ENCODE data around the gene CECR2.

CECR2 gene

GRCh38 chr22:17375914-17376614 is 6.8 kb downstream of the CECR2 start:
- Mint-ChIP-seq H3K4me3 (no peak overlapping the region), H3K27ac (no peak overlapping the region), H3K36me3 (no peaks in the 10 kb centered on the region), H3K27me3 (peaks cover 20% of the 10 kb centered on the region), H3K9me3 (ENCODE audit: low read depth) (no peaks in the 10 kb centered on the region), H3K4me1 (ENCODE audit: low read depth) (peaks cover 5% of the 10 kb centered on the region)

DNA sequence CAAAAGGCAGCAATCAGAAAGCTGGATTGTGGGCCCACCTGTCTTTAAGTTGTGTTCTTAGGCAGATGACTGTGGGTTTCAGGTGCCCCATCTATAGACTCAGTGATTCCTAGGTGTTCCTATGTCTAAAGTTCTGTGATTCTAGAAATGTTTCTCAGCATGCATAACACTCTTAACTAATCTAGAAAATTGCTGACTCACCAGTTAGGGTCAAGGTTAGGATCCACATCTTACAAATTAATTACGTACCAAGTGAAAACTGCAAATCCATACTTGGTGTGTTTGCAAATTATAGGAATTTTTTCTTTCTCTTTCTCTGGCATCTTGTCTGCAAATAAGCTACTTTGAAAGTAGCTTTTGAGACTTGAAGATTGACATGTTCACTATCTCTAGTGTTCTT is 7.7 kb downstream of the CECR2 start:
- peaks cover 14% of the 10 kb centered on the region for H3K27me3 Mint-ChIP-seq
- no peaks in the 10 kb centered on the region for H3K36me3 Mint-ChIP-seq
- no peak overlapping the region for H3K27ac Mint-ChIP-seq
- peaks cover under 1% of the 10 kb centered on the region for H3K4me1 Mint-ChIP-seq (ENCODE audit: low read depth)
- no peaks in the 10 kb centered on the region for H3K9me3 Mint-ChIP-seq (ENCODE audit: low read depth)
- no peak overlapping the region for H3K4me3 Mint-ChIP-seq

- no peak overlapping the region for H3K4me3 Mint-ChIP-seq
- H3K4me1 Mint-ChIP-seq (ENCODE audit: low read depth): no peaks in the 10 kb centered on the region
- H3K27ac Mint-ChIP-seq: no peak overlapping the region
- H3K36me3 Mint-ChIP-seq: no peaks in the 10 kb centered on the region
- H3K27me3 Mint-ChIP-seq: peaks cover 9% of the 10 kb centered on the region
- no peaks in the 10 kb centered on the region for H3K9me3 Mint-ChIP-seq (ENCODE audit: low read depth)
These were observed 10.7 kb downstream of the CECR2 start for GRCh38 chr22:17379944-17380343.

DNA sequence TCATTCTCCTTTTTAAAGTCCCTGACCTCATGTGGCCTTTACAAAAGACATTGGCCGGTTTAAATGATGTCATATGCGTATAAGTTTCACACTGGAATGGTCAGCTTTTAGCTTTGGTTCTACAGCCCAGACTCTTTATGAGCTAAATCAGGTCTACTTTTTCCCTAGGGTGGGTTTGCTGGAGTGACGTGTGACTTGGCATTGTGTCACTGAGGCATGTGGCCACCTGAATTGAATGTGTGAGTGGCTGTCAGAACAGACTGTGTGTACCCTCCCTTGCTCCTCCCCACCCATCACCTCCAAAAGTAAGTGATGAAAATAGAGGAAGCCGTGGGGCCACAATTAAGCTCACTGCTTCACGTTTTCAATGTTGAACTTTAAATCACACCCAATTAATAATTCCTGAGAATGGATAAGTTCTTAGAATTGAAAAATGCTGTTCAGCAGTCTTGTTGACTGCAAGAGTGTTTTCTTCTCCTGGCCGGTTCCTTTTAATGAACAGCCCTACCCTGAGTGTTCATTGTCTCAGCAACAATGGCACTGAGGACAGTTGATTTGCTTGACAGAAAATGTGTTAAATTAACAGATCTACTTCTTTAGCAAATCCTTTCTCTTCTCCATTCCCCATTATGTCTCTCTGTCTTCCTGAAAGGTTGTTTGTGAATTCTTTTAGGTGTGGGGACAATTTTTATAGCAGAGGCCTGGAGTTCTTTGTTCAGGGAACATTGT is 11.3 kb downstream of the CECR2 start:
- H3K9me3 Mint-ChIP-seq (ENCODE audit: low read depth): no peaks in the 10 kb centered on the region
- H3K4me3 Mint-ChIP-seq: no peak overlapping the region
- H3K4me1 Mint-ChIP-seq (ENCODE audit: low read depth): no peaks in the 10 kb centered on the region
- no peak overlapping the region for H3K27ac Mint-ChIP-seq
- peaks cover 8% of the 10 kb centered on the region for H3K27me3 Mint-ChIP-seq
- H3K36me3 Mint-ChIP-seq: no peaks in the 10 kb centered on the region

DNA sequence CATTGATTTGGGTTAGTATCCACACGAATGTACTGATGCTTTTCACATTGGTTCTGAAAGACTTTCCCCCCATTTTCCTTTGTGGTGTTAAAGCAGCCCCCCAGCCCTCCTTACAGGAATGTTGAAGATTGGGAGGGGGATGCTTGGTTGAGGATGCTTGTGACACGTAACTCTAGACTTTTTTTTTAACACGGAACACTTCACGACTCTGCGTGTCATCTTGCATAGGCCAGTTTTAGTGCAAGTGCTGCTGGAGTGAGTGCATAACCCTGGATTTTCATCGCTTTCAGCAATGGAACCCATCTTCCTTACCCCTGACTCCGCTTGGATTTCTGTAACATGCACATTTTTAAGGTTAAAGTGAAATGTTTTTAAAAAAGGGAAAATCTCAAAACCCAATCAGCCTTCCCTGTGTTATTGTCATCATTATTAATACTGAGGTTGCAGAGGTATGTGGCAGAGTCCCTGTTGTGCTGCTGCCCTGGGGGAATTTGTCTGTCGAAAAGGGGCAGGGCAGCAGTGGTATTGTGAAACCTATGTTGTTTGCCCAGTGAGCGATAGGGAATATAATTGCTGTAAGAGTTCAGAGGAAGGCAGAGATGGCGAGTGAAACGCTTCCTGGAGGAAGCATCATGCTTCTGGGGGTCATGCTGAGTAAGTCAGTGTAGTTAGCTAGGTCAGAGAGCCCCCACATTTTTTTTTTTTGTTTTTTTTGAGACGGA is 12.1 kb downstream of the CECR2 start:
- Mint-ChIP-seq H3K27me3 (peaks cover 5% of the 10 kb centered on the region), H3K36me3 (no peaks in the 10 kb centered on the region), H3K4me1 (ENCODE audit: low read depth) (no peaks in the 10 kb centered on the region), H3K9me3 (ENCODE audit: low read depth) (no peaks in the 10 kb centered on the region), H3K4me3 (no peak overlapping the region), H3K27ac (no peak overlapping the region)

GRCh38 chr22:17384612-17385330 is 15.5 kb downstream of the CECR2 start:
- Mint-ChIP-seq H3K36me3 (no peaks in the 10 kb centered on the region), H3K4me1 (ENCODE audit: low read depth) (no peaks in the 10 kb centered on the region), H3K27me3 (peaks cover 3% of the 10 kb centered on the region), H3K4me3 (no peak overlapping the region), H3K9me3 (ENCODE audit: low read depth) (no peaks in the 10 kb centered on the region), H3K27ac (no peak overlapping the region)

GRCh38 chr22:17387356-17387755 is 18.1 kb downstream of the CECR2 start:
- Mint-ChIP-seq H3K9me3 (ENCODE audit: low read depth) (no peaks in the 10 kb centered on the region), H3K27me3 (no peaks in the 10 kb centered on the region)

GRCh38 chr22:17388235-17388634 is 19.0 kb downstream of the CECR2 start:
- Mint-ChIP-seq H3K27ac (no peak overlapping the region), H3K9me3 (ENCODE audit: low read depth) (no peaks in the 10 kb centered on the region), H3K4me3 (no peak overlapping the region), H3K27me3 (no peaks in the 10 kb centered on the region), H3K36me3 (no peaks in the 10 kb centered on the region), H3K4me1 (ENCODE audit: low read depth) (no peaks in the 10 kb centered on the region)

More at GRCh38 chr22:17387356-17387755, 18.1 kb downstream of the CECR2 start:
- H3K36me3 Mint-ChIP-seq: no peaks in the 10 kb centered on the region
- no peak overlapping the region for H3K27ac Mint-ChIP-seq
- no peak overlapping the region for H3K4me3 Mint-ChIP-seq
- H3K4me1 Mint-ChIP-seq (ENCODE audit: low read depth): no peaks in the 10 kb centered on the region

DNA sequence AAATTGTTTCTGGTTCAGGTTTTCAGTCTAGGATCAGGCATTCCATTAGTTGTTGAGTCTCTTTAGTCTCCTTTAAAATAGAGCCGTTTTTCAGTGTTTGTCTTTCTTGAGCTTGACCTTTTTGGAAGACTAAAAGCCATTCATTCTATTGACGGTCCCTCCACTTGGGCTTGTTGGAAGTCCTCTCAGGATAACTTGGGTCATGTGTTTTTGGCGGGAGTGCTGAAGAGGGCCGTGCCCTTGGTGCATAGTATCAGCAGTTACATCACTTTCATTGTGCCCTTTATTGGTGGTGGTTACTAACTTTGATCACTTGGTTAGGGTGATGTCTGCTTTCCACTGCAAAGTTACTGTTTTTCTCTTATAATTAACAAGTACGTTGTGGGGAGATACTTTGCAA is 20.8 kb downstream of the CECR2 start:
- Mint-ChIP-seq H3K36me3 (no peaks in the 10 kb centered on the region), H3K27me3 (no peaks in the 10 kb centered on the region), H3K9me3 (ENCODE audit: low read depth) (no peaks in the 10 kb centered on the region), H3K27ac (no peak overlapping the region), H3K4me3 (no peak overlapping the region), H3K4me1 (ENCODE audit: low read depth) (no peaks in the 10 kb centered on the region)

DNA sequence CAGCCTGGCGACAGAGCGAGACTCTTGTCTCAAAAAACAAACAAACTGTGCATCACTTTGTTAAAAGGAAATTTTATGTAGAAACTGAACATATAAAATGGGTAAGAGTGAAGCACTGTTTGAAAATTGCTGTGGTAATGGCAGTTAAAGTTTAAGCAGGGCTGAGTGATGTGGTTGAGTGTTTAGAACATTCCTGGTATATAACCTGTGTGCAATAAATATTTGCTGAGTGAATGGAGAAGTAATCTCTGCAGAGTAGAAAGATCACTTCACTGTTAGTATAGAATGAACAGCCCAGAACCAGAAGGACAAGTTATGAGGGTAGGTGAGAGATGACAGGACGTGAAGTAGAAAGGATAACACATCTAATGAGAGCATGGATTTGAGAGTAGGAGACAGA is 27.3 kb downstream of the CECR2 start:
- Mint-ChIP-seq H3K27me3 (peaks cover 2% of the 10 kb centered on the region), H3K4me1 (ENCODE audit: low read depth) (no peaks in the 10 kb centered on the region), H3K36me3 (no peaks in the 10 kb centered on the region), H3K4me3 (no peak overlapping the region), H3K27ac (no peak overlapping the region), H3K9me3 (ENCODE audit: low read depth) (no peaks in the 10 kb centered on the region)

DNA sequence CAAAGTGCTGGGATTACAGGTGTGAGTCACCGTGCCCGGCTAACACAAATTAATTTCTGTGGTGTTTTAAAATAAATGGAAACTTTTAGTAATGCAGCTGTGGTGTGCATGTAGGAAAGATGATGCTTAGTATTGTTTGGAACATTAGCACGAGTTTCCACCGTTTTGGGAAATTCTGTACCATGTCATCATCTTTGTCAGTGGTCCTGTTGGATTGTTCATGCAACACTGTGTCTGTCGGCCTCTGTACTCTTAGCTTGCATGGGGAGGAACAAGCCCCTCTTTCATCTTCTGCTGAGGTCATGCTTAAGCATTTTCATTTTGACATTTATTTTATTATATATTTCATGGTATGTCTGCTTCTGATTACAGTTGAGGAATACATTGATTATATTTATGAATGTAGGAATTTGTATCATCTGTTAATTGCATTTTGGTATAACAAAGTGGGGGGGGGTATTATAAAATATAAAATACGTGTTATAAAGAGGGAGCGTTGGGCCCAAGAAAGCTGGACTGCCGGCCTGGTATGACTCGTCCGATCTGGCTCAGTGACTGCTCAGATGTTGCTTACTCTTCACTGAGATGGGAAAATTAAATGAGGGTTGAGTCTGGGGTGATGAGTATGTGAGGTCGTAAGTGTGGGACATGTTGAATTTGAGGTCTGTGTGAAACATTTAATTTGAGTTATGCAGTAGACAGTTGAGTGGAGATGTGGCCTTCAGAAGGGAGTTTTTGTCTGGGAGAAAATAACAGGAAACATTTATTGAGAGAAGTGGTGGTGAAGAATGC is 28.7 kb downstream of the CECR2 start:
- Mint-ChIP-seq H3K4me3 (no peak overlapping the region), H3K27ac (no peak overlapping the region), H3K9me3 (ENCODE audit: low read depth) (no peaks in the 10 kb centered on the region), H3K36me3 (no peaks in the 10 kb centered on the region), H3K27me3 (peaks cover 2% of the 10 kb centered on the region), H3K4me1 (ENCODE audit: low read depth) (no peaks in the 10 kb centered on the region)

- Mint-ChIP-seq H3K27ac (no peak overlapping the region), H3K27me3 (peaks cover 2% of the 10 kb centered on the region), H3K9me3 (ENCODE audit: low read depth) (no peaks in the 10 kb centered on the region)
These were observed 31.0 kb downstream of the CECR2 start for GRCh38 chr22:17400305-17400704.

DNA sequence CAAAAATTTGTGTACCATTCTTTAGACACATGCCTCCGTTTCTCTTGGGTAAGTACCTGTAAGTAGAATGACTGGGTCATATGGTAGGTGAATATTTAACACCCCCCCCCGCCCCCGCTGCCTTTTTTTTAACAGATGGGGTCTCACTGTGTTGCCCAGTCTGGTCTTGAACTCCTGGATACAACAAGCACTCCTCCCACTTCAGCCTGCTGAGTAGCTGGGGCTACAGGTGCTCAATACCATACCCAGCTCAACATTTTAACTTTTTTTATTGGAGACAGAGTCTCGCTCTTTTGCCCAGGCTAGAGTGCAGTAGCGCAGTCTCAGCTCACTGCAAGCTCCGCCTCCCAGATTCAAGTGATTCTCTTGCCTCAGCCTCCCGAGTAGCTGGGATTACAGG is 32.5 kb downstream of the CECR2 start:
- no peaks in the 10 kb centered on the region for H3K36me3 Mint-ChIP-seq
- H3K27me3 Mint-ChIP-seq: peaks cover under 1% of the 10 kb centered on the region
- H3K4me3 Mint-ChIP-seq: no peak overlapping the region
- H3K27ac Mint-ChIP-seq: no peak overlapping the region
- H3K9me3 Mint-ChIP-seq (ENCODE audit: low read depth): no peaks in the 10 kb centered on the region
- no peaks in the 10 kb centered on the region for H3K4me1 Mint-ChIP-seq (ENCODE audit: low read depth)

More at GRCh38 chr22:17400305-17400704, 31.0 kb downstream of the CECR2 start:
- no peak overlapping the region for H3K4me3 Mint-ChIP-seq
- no peaks in the 10 kb centered on the region for H3K36me3 Mint-ChIP-seq
- no peaks in the 10 kb centered on the region for H3K4me1 Mint-ChIP-seq (ENCODE audit: low read depth)

GRCh38 chr22:17402293-17402692 is 33.0 kb downstream of the CECR2 start:
- H3K4me1 Mint-ChIP-seq (ENCODE audit: low read depth): no peaks in the 10 kb centered on the region
- H3K9me3 Mint-ChIP-seq (ENCODE audit: low read depth): no peaks in the 10 kb centered on the region
- no peaks in the 10 kb centered on the region for H3K27me3 Mint-ChIP-seq
- no peaks in the 10 kb centered on the region for H3K36me3 Mint-ChIP-seq
- H3K4me3 Mint-ChIP-seq: no peak overlapping the region
- H3K27ac Mint-ChIP-seq: no peak overlapping the region
